HCT116 (cell line): ENCODE measurements around the gene STARD3NL. TPM values are rescaled to one million over a fixed set of nuclear protein-coding genes. Genes with fewer than 3 reads are reported as not detected.
"Not testable (repeated sequence)": the region's sequence is repeated elsewhere in the genome, so short reads cannot be mapped to it uniquely, and the experiment has no call there.

Experiments
- ATAC-seq: fragments of 200-7000 bp; cut with Tn5 transposase; 2 replicates; pipeline ENCODE4 v1.9.1; 2020; ENCODE audit warnings: mild to moderate bottlenecking, moderate library complexity
- BruUV-seq: library from RNA; stranded (reverse); fragments of 400-500 nt; replicated peaks from 2 replicates; lab custom pipeline; 2021; lab: Mats Ljungman, UMichigan
- CTCF ChIA-PET: fragments of 300-600 bp; sonication (Branson Sonifier 250); formaldehyde crosslinking; loops from one replicate; lab custom pipeline; 2021; ENCODE audit warnings: antibody characterized with exemption; lab: Charles Lee
- POLR2A ChIA-PET: fragments of 300-600, 350-600 bp; sonication (Branson Sonifier 250); formaldehyde crosslinking; loops from one replicate; lab custom pipeline; 2021; ENCODE audit warnings: antibody characterized with exemption; lab: Charles Lee
- RAD21 ChIA-PET, 2 experiments: fragments of 300-600 bp; sonication (Branson Sonifier 250); formaldehyde crosslinking; loops; one replicate each; lab custom pipeline; 2023; ENCODE audit warnings: low total read pairs in 2 of 2; ENCODE audit not compliant: uncharacterized antibody in 2 of 2, unreplicated experiment in 2 of 2, low non-redundant PET in 1 of 2; lab: Charles Lee
- DNase-seq: peaks from one replicate; pipeline ENCODE4 v3.0.0-alpha.2; 2010; ENCODE audit warnings: low read depth, low spot score
- H2AFZ ChIP-seq: fragments of 200-600 bp; shearing (Covaris generic), sonication (generic); 2 replicates; pipeline ENCODE4 v1.6.1; 2017; ENCODE audit warnings: low read depth, mixed run types, mixed read lengths, antibody characterized with exemption, low read length; ENCODE audit not compliant: poor library complexity, severe bottlenecking
- H3K27ac ChIP-seq: 2 replicates; pipeline ENCODE4 v1.5.1; 2012; ENCODE audit warnings: low read depth, low read length
- H3K27me3 ChIP-seq: fragments of 200-600 bp; sonication (generic); 2 replicates; pipeline ENCODE4 v1.6.1; 2016; ENCODE audit warnings: mixed run types, low read length, mixed read lengths; ENCODE audit not compliant: insufficient read depth
- H3K36me3 ChIP-seq, 2 experiments: fragments of 200-500 bp in 1 of 2; fragments of 200-600 bp in 1 of 2; sonication (Bioruptor generic) in 1 of 2; sonication (generic) in 1 of 2; 2 replicates each; pipeline versions ENCODE4 v1.5.1 to v1.6.1; 2014 to 2016; ENCODE audit warnings: low read length in 2 of 2, inconsistent platforms in 1 of 2, mixed read lengths in 1 of 2, mixed run types in 1 of 2; ENCODE audit not compliant: insufficient read depth in 2 of 2, control insufficient read depth in 1 of 2
- H3K4me1 ChIP-seq, 2 experiments: fragments of 200-600 bp in 1 of 2; sonication (generic) in 1 of 2; 2 replicates each; pipeline versions ENCODE4 v1.5.1 to v1.6.1; 2012 to 2017; ENCODE audit warnings: low read length in 2 of 2, inconsistent platforms in 1 of 2, mild to moderate bottlenecking in 1 of 2, mixed read lengths in 1 of 2, mixed run types in 1 of 2, moderate library complexity in 1 of 2; ENCODE audit not compliant: insufficient read depth in 2 of 2, control insufficient read depth in 1 of 2
- H3K4me2 ChIP-seq: fragments of 200-600 bp; sonication (generic); 2 replicates; pipeline ENCODE4 v1.6.1; 2017; ENCODE audit warnings: mixed run types, low read length, mixed read lengths
- H3K4me3 ChIP-seq, 2 experiments: fragments of 200-600 bp in 1 of 2; sonication (generic) in 1 of 2; replicated peaks in 1 of 2; 2 replicates each; pipeline ENCODE4 v1.5.1; 2011 to 2016; ENCODE audit warnings: low read length in 2 of 2, control low read depth in 1 of 2, low read depth in 1 of 2, mild to moderate bottlenecking in 1 of 2, mixed read lengths in 1 of 2, mixed run types in 1 of 2
- H3K79me2 ChIP-seq: fragments of 200-600 bp; sonication (generic); 2 replicates; pipeline ENCODE4 v1.6.1; 2017; ENCODE audit warnings: mild to moderate bottlenecking, mixed run types, low read length, moderate library complexity, mixed read lengths; ENCODE audit not compliant: insufficient read depth
- H3K9ac ChIP-seq: fragments of 200-600 bp; sonication (generic); 2 replicates; pipeline ENCODE4 v1.6.1; 2016; ENCODE audit warnings: low read length, mixed read lengths
- H3K9me2 ChIP-seq: fragments of 200-600 bp; sonication (generic), shearing (Covaris generic); 2 replicates; pipeline ENCODE4 v1.6.1; 2017; ENCODE audit warnings: mixed run types, mild to moderate bottlenecking, moderate library complexity; ENCODE audit not compliant: insufficient read depth
- H3K9me3 ChIP-seq, 2 experiments: fragments of 200-500 bp in 1 of 2; fragments of 200-600 bp in 1 of 2; sonication (Bioruptor generic) in 1 of 2; sonication (generic) in 1 of 2; 2 replicates each; pipeline ENCODE4 v1.6.1; 2014 to 2017; ENCODE audit warnings: low read length in 2 of 2, mixed read lengths in 2 of 2, inconsistent platforms in 1 of 2, low read depth in 1 of 2, mild to moderate bottlenecking in 1 of 2, mixed run types in 1 of 2, moderate library complexity in 1 of 2; ENCODE audit not compliant: control insufficient read depth in 1 of 2, insufficient read depth in 1 of 2
- H4K20me1 ChIP-seq: fragments of 200-600 bp; sonication (generic), shearing (Covaris generic); 2 replicates; pipeline ENCODE4 v1.6.1; 2017; ENCODE audit warnings: mixed run types, mild to moderate bottlenecking, moderate library complexity; ENCODE audit not compliant: insufficient read depth
- intact Hi-C: fragments of 100-400 bp; cut with micrococcal nuclease; formaldehyde crosslinking; loops from 2 replicates; pipeline ENCODE4 v1.10.0; 2022
- total RNA-seq: library from RNA; stranded (reverse); gene quantifications from one replicate; pipeline ENCODE4 v1.2.1, GENCODE V29; 2021; ENCODE audit not compliant: unreplicated experiment

STARD3NL gene
- total RNA-seq, 1 experiment from 2014 or later: 32.0 TPM

DNA sequence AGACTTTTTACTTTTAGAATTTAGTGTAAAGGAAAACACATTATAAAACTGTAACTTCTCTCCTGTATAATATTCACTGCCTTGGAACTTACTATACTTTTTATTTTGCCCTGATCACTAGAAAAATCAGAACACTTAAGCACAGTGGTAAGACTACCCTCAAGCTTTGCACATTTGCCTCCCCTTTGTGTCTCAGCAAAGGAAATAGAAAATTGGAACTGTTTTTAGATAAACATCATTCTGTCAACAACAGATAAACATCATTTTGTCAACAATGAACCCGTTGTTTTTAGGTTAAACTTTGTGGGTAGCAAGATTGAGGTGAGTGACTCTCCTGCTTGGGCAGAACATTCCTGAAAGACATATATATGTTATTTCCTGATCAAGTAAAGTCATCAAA is 86.6 kb downstream of the STARD3NL start:
- H3K9ac ChIP-seq, H3K36me3 ChIP-seq, RAD21 ChIA-PET, H3K9me3 ChIP-seq, H3K27ac ChIP-seq, DNase-seq, H3K79me2 ChIP-seq, H3K4me1 ChIP-seq, ATAC-seq, H4K20me1 ChIP-seq, BruUV-seq, H3K4me3 ChIP-seq, H2AFZ ChIP-seq, intact Hi-C loops, H3K9me2 ChIP-seq, CTCF ChIA-PET, POLR2A ChIA-PET, H3K4me2 ChIP-seq: not testable (repeated sequence)
- H3K27me3 ChIP-seq: peaks cover 20% of the 10 kb centered on the region

DNA sequence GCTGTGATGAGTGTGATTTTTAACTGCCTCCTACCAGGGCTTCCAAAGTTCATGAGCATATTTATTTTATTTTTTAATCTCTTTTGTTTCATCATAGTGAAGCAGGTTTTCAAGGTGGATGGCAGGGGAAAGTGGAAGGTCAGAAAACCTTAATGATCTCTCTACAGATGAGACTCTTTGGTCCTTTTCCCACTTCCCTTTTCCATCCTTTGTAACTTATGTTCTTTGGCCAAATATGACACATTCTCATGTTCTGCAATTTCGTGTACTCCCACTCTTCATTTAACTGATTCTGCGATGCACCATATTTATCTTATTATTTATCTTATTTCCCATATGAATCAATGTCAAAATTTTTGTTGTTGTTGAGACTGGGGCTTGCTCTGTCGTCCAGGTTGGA is 87.9 kb downstream of the STARD3NL start:
- CTCF ChIA-PET, H4K20me1 ChIP-seq, H3K4me3 ChIP-seq, DNase-seq, H3K9ac ChIP-seq, H3K79me2 ChIP-seq, H3K4me1 ChIP-seq, BruUV-seq, POLR2A ChIA-PET, intact Hi-C loops, H3K9me2 ChIP-seq, H3K4me2 ChIP-seq, RAD21 ChIA-PET, ATAC-seq, H2AFZ ChIP-seq, H3K36me3 ChIP-seq, H3K27ac ChIP-seq, H3K9me3 ChIP-seq: not testable (repeated sequence)
- H3K27me3 ChIP-seq: peaks cover 17% of the 10 kb centered on the region

DNA sequence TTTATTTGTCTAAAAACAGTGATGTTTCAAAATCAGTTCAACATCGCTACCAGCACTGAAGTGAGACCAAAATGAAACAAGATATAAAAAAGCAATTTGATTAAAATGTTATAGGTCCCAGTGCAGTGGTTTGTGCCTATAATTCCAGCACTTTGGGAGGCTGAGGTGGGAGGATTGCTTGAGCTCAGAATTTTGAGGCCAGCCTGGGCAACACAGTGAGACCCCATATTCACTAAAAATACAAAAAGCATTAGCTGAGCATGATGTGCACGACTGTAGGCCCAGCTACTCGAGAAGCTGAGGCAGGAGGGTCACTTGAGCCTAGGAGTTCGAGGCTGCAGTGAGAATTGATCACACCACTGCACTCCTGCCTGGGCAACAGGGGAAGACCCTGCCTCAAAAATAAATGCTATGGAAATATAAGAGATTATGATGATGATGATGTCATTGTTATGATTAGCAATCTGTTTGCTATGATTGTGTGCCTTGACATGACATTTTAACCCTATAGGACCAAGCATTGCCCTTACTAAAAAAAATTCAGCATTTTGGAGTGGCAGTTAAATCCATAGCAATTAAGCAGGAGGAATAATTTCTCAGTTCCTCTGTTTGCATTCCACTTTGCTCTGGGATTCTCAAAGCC is 91.8 kb downstream of the STARD3NL start:
- intact Hi-C loops, DNase-seq, H2AFZ ChIP-seq, CTCF ChIA-PET, POLR2A ChIA-PET, H3K79me2 ChIP-seq, H3K9me3 ChIP-seq, H3K4me2 ChIP-seq, RAD21 ChIA-PET, ATAC-seq, H3K4me3 ChIP-seq, BruUV-seq, H3K27me3 ChIP-seq, H4K20me1 ChIP-seq, H3K4me1 ChIP-seq, H3K36me3 ChIP-seq, H3K27ac ChIP-seq, H3K9me2 ChIP-seq, H3K9ac ChIP-seq: not testable (repeated sequence)

- not testable (repeated sequence) for H3K36me3 ChIP-seq, BruUV-seq
These were observed 92.4 kb downstream of the STARD3NL start for GRCh38 chr7:38270405-38270804.

More at GRCh38 chr7:38270405-38270804, 92.4 kb downstream of the STARD3NL start:
- H3K27me3 ChIP-seq, H3K79me2 ChIP-seq, H3K9me2 ChIP-seq, CTCF ChIA-PET, H2AFZ ChIP-seq, intact Hi-C loops, DNase-seq, POLR2A ChIA-PET, ATAC-seq, H3K9ac ChIP-seq, RAD21 ChIA-PET, H3K9me3 ChIP-seq, H3K4me2 ChIP-seq, H3K4me1 ChIP-seq, H3K27ac ChIP-seq, H3K4me3 ChIP-seq, H4K20me1 ChIP-seq: not testable (repeated sequence)
